GM19455 (cell line): ENCODE measurements around the gene NCAPG2.
"Not testable (repeated sequence)": the region's sequence is repeated elsewhere in the genome, so short reads cannot be mapped to it uniquely, and the experiment has no call there.

Experiments
- ATAC-seq: cut with Tn5 transposase; IDR thresholded peaks from one replicate; pipeline ENCODE4 v1.9.1; 2021; ENCODE audit not compliant: unreplicated experiment

NCAPG2 gene

DNA sequence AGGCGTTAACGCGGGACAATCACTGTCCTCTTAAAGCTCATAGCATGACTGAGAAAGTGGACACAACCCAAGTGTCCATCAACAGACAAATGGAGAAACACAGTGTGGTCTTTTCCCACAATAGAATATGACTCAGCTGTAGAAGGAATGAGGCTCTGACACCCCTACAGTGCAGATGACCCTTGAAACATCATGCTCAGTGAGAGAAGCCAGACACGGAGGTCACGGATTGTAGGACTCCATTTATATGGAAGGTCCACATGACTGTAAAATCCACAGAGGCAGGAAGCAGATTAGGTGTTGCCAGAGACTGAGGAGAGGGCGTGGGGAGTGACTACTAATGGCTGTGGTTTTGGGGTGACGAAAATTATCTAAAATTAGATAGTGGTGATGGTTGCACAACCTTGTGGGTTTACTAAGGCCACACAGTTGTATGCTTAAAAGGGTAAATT, 6.1 kb upstream of the NCAPG2 start:
- no peak for ATAC-seq

DNA sequence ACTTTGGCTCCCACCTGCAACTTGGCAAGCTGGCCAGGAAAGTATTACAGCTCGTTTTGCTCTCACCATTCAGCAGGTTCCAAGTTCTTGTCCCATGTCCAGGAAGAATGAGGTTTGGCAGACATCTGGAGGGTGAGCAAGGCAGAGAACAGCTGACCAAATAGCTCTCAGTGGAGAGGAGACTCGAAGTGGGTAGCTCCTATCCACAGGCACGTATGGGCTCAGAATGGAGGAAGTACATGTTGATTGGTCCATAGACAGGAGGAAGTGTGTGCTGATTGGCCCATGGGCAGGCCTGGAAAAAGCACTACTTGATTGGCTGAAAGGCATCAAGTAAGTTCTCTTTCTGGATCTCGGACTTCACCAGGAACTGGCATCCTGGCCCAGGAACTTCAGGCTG, 3.0 kb upstream of the NCAPG2 start:
- ATAC-seq: no peak

DNA sequence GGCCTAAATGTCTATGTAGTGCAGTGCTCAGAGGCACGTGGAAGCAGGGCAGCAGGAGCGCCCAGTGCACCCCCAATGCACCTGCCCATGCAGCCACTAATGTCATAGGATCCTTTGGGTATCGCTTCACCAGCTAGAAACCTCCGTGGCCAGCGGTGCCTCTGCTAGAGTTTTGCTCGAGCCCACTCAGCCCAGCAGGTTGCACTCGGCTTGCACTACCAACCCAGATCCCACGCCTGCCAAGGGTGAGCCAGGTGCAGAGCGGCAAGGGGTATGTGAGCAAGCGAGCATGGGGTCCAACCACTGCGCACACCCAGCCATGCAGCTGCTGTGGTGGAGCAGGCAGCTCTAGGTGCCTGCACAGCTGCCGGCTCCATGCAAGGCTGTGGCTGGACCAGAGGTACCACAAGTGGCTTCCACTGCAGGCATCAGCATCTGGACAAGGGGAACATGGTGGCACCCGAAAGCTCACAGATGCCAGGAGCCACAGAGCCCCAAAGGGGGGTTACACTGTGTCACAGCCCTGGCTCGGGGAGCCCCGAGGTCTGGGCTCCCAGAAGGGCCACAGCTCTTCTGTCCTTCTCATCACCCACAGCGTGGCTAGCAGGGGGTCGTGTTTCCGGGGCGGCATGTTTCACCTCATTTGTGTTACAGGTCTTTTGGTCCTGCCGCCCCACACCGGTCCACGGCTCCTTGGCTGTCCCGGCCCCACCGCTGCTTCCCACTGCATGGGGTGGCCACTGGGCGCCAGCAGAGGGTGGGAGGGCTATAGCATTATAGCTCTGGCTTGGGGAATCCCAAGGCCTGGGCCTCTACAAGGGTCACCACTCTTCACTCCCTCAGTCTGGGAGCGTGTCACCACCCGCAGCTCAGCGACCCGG, 2.3 kb upstream of the NCAPG2 start:
- no peak for ATAC-seq

DNA sequence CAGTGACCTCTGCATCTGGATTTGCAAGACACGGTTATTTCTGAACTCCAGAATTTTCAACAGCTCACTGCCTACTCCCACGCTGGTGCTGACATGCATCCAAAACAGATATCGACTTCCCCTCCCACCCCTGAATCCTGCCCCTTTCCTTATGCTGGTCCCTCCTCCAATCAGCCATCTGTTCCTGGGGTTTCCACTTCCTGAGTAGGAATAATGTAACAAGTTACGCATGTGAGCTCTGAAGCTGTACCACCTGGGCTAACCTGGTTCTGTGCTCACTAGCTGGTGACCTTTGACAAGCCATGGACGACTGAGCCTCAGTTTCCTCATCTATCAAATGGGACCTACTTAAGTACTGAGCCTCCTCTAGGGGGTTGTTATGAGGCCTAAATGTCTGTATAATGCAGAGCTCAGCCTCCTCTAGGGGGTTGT, 1.7 kb upstream of the NCAPG2 start:
- ATAC-seq: no peak

DNA sequence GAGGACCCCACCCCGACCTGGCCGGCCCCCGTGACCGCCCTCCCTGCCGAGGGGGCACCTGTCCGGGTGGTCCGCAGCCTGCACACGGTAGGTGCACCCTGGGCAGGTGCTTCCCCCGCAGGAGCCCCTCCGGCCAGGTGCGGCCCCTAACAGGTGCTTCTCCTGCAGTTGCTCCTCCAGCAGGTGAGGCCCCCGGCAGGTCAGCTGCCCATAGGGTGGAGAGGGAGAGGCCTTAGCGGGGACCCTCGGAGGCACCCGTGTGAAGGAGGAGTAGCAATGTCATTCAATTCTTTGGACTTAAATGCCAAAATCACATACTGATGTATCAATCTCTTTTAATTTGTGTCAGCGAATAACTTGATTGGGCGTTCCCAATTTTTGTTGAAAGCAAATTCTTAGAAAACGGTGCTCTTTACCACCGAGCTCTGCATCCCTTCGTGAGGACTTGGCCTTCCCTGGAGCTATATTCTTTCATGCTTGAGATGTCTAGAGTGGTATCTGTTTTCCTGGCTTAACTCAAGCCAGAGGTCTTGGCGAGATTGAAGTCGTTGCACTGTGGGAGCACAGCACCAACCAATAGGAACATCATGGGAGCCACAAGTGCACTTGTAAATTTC, 738 bp upstream of the NCAPG2 start:
- ATAC-seq: peak; percentile 21

DNA sequence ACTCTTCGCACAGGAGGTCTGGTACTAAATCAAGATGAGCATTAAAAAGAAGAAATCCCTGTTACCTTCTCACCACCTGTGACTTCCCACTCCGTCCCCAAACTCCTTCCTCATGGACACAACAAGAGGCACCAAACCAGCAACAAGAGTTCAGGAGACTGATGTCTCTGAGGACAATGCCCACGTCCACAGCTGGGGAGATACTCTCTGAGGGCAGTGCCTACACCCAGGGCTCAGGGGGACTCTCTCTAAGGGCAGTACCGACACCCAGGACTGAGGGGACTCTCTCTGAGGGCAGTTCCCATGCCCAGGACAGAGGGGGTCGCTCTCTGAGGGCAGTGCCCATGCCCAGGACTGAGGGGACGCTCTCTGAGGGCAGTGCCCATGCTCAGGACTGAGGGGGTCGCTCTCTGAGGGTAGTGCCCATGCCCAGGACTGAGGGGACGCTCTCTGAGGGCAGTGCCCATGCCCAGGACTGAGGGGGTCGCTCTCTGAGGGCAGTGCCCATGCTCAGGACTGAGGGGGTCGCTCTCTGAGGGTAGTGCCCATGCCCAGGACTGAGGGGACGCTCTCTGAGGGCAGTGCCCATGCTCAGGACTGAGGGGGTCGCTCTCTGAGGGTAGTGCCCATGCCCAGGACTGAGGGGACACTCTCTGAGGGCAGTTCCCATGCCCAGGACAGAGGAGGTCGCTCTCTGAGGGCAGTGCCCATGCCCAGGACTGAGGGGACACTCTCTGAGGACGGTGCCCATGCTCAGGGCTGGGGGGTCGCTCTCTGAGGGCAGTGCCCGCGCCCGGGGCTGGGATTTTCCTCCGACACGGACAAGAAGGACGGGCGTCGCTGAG, 703 bp downstream of the NCAPG2 start:
- ATAC-seq: not testable (repeated sequence)

DNA sequence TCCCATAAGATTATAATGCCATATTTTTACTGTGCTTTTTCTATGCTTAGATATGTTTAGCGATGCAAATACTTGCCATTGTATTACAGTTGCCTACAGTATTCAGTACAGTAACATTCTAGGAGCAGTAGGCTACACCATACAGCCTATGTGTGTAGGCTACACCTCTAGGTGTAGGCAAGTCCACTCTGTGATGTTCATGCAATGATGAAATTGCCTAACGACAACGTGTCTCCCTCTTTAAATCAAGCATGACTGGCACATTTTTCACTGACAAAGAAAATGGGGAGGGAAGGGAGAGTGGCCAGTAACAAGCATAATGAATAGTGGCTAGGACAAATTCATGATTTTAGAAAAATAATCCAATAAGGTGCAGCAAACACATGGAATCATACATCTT, 1.7 kb downstream of the NCAPG2 start:
- ATAC-seq: no peak

DNA sequence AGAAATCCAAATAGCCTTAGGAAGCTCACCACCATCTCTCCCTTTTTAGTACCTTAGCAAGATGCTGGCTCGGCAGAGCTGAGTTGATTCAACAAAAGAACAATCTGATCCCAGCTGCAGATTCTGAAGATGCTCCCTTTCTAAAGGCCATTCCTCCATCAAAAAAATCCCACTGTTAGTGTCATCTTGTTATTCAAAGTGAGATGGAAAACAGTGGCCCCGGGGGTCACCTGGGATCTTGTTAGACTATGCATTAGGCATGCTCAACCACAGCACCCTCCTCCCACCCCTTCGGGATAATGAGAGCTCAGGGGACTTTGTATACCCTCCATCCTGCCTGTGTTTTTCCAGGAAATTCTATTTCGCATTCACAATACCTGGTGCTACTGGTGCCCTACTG, 2.4 kb downstream of the NCAPG2 start:
- no peak for ATAC-seq

DNA sequence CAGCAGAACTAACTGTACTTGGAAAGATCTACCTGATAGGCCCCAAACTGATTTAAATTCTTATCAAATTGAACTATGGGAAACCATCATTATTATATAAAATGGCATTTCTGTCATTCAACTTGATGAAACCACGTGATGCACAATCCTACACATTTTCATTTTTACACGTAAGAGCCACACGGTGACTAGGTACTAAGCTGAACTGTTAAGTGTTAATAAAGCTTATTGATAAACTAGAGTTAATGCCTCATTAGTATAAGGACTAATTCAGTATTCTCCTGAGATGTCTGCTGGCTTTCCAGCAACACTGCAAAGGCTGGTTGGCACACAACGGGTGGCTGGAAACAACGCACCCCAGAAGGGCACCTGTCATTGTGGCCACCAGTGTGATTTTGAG, 4.6 kb downstream of the NCAPG2 start:
- ATAC-seq: no peak

DNA sequence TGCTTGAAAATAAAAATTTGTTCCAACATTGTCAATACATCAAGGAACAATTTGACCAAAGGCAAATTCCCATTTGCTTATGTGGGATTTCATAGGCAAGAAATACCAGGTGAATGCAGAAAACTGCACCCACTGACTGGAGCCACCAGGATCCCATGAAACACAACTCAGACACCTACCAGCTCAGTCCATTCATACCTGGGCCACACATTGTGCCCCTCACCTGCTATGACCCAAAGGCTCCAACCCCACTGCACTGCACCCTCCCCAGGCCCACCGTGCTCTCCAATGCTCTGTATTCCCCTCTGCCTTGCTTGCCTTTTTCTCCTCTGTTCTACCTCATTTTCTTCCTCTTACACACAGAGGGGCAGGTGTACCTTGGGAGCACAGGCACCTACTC, 5.3 kb downstream of the NCAPG2 start:
- no peak for ATAC-seq

DNA sequence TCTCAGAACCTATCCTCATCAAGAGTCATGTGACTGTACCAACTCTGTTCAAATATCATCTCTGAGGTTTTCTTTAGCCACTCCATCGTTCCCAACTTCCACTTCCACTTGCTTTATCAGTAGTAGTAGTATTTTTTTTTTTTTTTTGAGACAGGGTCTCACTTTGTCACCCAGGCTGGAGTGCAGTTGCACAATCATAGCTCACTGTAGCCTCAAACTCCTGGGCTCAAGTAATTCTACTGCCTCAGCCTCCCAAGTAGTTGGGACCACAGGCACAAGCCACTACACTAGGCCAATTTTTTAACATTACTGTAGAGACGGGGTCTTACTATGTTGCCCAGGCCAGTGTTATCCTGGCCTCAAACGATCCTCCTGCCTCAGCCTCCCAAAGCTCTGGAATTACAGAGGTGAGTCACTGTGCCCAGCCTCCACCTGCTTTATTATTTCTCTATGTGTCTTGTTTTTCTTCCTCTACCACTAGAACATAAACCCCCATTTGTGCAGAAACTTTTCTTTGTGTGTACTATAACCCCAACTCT, 5.9 kb downstream of the NCAPG2 start:
- no peak for ATAC-seq

DNA sequence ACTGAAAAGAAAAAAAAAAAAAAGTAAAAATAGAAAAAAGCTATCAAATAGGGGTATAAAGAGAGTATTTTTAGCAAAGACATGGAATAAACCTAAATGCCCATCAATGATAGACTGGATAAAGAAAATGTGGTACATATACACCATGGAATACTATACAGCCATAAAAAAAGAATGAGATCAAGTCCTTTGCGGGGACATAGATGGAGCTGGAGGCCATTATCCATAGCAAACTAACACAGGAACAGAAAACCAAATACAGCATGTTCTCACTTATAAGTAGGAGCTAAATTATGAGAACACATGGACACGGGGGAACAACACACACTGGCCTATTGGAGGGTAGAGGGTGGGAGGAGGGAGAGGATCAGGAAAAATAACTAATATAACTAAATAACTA, 7.0 kb downstream of the NCAPG2 start:
- ATAC-seq: not testable (repeated sequence)

DNA sequence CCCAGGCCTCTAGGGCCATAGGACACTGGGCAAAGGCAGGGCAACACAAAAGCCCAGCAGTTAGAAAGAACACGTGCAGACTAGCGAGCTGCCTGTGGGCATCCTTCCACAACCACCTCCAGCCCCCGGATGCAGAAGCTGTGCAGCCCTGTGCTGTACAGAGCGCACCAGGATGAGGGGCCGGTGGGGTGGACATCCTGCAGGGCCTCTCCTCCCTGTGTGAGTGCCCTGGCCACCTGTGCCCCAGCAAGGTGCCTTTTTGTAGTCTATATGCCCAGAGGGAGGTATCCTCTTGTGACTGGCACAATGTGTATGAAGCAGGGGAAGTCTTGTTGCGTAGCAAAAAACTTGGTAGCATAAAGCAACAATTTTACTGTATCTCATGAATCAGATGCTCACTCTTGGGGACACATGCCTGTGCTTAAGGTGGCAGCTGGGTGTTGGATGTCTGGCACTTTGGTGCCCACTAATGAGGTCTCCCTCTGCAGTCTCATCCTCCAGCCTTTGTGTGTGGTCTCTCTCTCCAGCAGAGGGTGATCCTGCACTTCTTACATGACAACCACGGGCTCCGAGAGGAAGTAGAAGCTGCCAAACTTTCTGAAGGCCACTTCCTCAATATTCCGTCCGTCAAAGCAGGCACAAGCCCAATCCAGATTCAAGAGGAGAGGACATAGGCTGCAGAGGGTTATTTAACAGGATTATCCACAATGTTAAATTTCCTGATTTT, 8.7 kb downstream of the NCAPG2 start:
- ATAC-seq: no peak

DNA sequence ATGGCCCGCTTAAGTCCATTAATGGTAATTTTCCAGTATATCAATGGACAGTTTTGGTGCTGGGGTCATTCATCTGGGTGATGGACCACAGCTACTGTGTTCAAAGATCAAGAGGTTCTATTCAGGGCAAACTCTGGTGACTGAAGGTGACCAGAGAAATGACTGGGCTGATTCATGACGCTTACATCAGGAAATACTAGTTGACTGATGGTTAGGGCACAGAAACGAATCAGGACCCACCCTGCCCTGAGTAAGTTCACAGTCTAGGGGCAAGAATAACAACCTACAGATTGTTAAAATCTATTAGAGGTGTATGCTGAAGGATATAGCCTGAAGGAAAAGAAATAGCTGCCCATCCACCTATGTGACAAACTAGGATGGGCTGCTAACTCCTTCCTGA, 9.5 kb downstream of the NCAPG2 start:
- ATAC-seq: no peak

DNA sequence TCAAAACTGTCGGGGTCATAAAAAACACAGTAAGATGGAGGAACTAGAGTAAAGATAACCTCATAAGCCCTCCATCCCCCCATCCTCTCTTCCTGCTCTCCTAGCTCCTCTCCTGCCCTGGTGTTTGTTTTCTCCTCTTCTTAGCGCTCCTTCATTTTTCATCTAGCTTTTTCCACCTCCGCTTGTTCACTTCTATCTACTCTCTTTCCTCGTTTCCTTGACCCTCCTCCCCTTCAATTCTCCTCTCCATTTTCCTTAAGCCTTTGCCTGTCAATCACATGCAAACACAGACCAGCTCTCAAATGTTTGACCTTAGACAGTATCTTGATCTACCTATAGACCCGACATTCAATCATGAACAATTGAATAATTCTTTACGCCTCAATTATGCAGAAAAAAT, 10.0 kb downstream of the NCAPG2 start:
- no peak for ATAC-seq

DNA sequence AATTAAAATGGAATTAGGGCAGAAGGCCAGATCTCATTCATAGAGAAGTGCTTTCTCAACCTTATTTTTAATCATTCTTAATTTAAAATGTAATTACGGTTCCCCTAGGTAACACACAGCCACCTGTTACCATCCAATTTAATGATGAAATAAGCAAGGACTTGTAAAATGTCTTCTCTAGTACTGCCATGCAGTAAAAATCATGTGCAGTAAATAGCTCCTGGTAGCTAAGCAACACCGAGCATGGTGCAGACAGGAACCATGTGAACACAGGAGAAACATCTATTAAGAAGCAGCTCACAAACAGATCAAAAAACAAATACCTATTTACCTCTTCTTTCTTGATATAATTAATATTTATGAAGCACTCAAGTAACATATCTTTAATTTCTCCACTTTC, 15.1 kb downstream of the NCAPG2 start:
- no peak for ATAC-seq

DNA sequence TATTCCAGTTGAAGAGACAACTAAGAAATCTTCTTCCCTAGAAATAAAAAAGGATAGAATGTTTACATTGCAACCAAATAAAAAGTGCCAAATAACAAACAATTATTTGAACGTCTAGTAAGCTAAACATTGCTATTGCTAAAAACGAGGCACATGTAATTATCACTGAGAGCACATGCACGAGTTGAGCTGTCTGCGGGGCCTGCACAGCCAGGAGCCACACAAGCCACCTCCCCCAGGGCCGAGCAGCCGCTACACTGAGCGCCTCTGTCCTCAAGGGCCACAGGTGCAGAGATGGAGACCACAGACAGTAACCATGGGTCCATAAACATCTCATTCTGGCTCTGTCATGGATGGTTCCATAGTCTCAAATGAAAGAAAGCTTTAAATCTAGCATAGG, 17.2 kb downstream of the NCAPG2 start:
- no peak for ATAC-seq

DNA sequence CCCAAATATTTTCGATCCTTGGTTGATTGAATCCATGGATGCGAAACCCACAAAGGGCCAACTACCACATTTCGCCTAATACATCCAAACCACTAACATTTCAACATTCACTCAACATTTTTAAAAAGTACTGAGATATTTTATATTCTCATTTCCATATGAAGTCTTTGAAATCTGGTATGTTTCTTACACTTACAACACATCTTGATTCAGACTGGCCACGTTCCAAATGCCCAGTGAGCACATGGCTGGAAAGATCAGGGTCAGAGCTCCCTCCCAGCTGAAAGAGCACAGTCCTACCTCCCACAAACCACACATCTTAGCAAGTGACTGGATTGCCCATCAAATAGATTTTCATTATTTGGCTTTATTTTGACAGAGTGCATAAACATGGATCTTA, 18.9 kb downstream of the NCAPG2 start:
- ATAC-seq: no peak

DNA sequence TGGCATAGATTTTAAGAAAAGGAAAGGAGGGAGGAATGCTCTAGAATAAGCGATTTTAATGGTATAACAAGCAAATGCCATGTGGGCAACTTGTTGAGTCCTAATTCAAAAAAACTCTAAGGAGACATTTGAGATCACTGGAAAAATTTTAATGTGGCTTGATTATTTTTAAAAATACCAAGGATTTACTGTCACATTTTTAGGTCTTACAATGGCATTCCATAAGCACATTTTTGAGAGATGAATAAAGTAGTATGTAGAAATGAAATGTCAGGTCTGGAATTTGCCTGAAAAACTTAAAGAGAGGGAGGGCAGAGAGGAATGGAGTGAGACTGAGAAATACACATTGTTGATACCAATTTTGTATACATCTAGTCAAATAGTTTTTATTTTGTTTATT, 20.3 kb downstream of the NCAPG2 start:
- no peak for ATAC-seq

DNA sequence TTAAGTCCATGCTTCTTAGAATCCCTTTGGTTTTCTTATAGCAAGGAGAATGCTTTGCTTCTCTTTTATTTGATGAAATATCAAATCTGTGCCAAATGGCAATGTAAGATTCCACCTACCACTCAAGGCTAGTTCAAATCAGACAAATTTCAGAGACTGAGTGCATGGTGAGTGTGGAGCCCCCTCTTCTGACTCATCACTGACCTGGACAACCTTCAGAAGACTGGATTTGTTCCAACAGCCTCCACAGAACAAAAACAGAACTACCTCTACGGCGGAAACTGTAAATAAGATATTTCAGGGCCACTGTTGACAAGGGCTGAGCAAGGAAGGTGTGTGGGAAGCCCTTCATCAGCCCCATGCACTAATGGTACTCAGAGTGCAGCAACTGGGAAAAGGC, 21.1 kb downstream of the NCAPG2 start:
- no peak for ATAC-seq

DNA sequence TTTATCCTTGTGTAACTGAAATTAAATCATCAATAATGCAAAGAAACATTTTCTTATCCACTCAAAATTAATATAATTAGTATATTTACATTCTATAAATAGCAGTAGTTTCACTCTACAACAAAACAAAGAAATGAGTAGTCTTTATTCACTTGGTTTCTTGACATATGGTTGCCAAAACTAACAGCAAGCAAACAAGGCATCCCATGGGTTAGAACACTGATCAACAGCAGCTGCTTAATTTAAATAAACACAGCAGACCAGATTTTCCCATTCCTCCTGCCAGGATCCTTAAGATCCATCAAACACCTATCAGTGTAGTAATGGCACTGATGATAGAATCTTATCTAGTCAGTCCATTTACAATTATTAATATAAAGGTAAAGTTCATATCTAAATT, 22.1 kb downstream of the NCAPG2 start:
- no peak for ATAC-seq
